HCT116 (cell line): ENCODE measurements around the gene FOXA2.

Experiments
- CBX3 ChIP-seq: IDR thresholded peaks from 2 replicates; pipeline ENCODE4 v1.6.1; 2012; ENCODE audit warnings: low read depth
- CEBPB ChIP-seq: IDR thresholded peaks from 2 replicates; pipeline ENCODE4 v1.6.1; 2012; ENCODE audit warnings: low read depth
- EZH2 ChIP-seq: fragments of 200-600 bp; sonication (generic); IDR thresholded peaks from 2 replicates; pipeline ENCODE4 v1.6.1; 2017; ENCODE audit warnings: antibody characterized with exemption, mixed run types
- SIN3A ChIP-seq: IDR thresholded peaks from 2 replicates; pipeline ENCODE4 v1.6.1; 2012; ENCODE audit warnings: low read depth
- TCF7L2 ChIP-seq: IDR thresholded peaks from 2 replicates; pipeline ENCODE4 v1.7.0; 2011; ENCODE audit warnings: borderline replicate concordance, inconsistent platforms; ENCODE audit not compliant: insufficient read depth, insufficient read length; ENCODE audit errors: extremely low read depth
- YY1 ChIP-seq: IDR thresholded peaks from 2 replicates; pipeline ENCODE4 v1.6.1; 2011; ENCODE audit warnings: low read length, low read depth, moderate library complexity, mild to moderate bottlenecking; ENCODE audit not compliant: insufficient replicate concordance; ENCODE audit errors: extremely low read depth
- TF ChIP-seq, protein P1 (sequence below), 3 experiments: fragments of 200-600 bp in 1 of 3; sonication (generic) in 1 of 3; IDR thresholded peaks in 2 of 3; conservative IDR thresholded peaks in 1 of 3; 2 replicates each; pipeline ENCODE4 v1.5.1; 2012 to 2017; ENCODE audit warnings: low read depth in 2 of 3, low read length in 2 of 3, antibody characterized with exemption in 1 of 3, borderline replicate concordance in 1 of 3, control low read depth in 1 of 3, mild to moderate bottlenecking in 1 of 3, mixed read lengths in 1 of 3, mixed run types in 1 of 3, moderate library complexity in 1 of 3; ENCODE audit not compliant: insufficient read depth in 1 of 3
- TF ChIP-seq, protein P2 (sequence below): IDR thresholded peaks from 2 replicates; pipeline ENCODE4 v1.6.1; 2011; ENCODE audit warnings: mild to moderate bottlenecking, low read length, moderate library complexity; ENCODE audit not compliant: insufficient replicate concordance; ENCODE audit errors: extremely low read depth
- TF ChIP-seq, protein P3 (sequence below): IDR thresholded peaks from 2 replicates; pipeline ENCODE4 v1.6.1; 2012

DNA sequence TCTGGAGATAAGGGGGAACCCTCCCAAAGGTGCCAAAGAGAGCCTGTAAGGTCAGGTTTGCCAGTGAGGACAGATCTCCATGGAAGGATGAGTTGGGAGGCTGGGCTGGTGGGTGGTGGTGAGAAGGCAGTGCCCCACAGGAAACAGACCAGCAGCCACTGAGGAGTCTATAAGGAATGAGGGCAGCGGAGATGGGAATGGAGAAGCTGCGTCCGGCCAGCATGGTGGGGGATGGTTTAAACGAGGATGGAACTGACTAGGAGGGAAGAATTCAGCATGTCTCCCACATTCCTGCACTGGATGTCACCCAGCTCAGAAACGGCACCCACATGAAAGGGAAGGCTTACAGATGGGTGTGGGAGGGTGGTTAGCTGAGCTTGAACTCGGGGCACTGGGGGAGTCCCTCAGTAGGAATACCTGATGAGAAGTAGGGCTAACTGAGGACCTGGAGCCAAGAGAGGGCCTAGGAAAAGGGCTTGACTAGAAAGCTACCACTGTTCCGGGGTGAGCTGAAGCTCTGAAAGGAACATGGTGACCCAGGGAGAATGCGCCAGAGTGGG lies 53.2 kb downstream of the FOXA2 start:
- TF ChIP-seq, protein P1, sequence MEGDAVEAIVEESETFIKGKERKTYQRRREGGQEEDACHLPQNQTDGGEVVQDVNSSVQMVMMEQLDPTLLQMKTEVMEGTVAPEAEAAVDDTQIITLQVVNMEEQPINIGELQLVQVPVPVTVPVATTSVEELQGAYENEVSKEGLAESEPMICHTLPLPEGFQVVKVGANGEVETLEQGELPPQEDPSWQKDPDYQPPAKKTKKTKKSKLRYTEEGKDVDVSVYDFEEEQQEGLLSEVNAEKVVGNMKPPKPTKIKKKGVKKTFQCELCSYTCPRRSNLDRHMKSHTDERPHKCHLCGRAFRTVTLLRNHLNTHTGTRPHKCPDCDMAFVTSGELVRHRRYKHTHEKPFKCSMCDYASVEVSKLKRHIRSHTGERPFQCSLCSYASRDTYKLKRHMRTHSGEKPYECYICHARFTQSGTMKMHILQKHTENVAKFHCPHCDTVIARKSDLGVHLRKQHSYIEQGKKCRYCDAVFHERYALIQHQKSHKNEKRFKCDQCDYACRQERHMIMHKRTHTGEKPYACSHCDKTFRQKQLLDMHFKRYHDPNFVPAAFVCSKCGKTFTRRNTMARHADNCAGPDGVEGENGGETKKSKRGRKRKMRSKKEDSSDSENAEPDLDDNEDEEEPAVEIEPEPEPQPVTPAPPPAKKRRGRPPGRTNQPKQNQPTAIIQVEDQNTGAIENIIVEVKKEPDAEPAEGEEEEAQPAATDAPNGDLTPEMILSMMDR (IDR thresholded peaks at IDR 0.05 in 2 of 3, conservative IDR thresholded peaks at IDR 0.05 in 1 of 3; ENCODE audit: borderline replicate concordance in 1 of 3, insufficient read depth in 1 of 3, low read depth in 2 of 3, low read length in 2 of 3) = no peak
- TF ChIP-seq CBX3 (no peak), SIN3A (no peak), CEBPB (no peak), TCF7L2 (no peak), YY1 (no peak), EZH2 (no peak)
- TF ChIP-seq, protein P2, sequence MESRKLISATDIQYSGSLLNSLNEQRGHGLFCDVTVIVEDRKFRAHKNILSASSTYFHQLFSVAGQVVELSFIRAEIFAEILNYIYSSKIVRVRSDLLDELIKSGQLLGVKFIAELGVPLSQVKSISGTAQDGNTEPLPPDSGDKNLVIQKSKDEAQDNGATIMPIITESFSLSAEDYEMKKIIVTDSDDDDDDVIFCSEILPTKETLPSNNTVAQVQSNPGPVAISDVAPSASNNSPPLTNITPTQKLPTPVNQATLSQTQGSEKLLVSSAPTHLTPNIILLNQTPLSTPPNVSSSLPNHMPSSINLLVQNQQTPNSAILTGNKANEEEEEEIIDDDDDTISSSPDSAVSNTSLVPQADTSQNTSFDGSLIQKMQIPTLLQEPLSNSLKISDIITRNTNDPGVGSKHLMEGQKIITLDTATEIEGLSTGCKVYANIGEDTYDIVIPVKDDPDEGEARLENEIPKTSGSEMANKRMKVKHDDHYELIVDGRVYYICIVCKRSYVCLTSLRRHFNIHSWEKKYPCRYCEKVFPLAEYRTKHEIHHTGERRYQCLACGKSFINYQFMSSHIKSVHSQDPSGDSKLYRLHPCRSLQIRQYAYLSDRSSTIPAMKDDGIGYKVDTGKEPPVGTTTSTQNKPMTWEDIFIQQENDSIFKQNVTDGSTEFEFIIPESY = no peak
- TF ChIP-seq, protein P3, sequence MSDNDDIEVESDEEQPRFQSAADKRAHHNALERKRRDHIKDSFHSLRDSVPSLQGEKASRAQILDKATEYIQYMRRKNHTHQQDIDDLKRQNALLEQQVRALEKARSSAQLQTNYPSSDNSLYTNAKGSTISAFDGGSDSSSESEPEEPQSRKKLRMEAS = no peak
